NT2/D1 (cell line): Measurements from ENCODE around the gene SELENOI.

ENCODE experiments used
- YY1 ChIP-seq: IDR thresholded peaks from 2 replicates; pipeline ENCODE4 v1.6.1; 2011; ENCODE audit not compliant: insufficient read length, insufficient read depth
- ZNF274 ChIP-seq: IDR thresholded peaks from 2 replicates; pipeline ENCODE4 v1.6.1; 2011; ENCODE audit warnings: mild to moderate bottlenecking, low read depth, low read length

DNA sequence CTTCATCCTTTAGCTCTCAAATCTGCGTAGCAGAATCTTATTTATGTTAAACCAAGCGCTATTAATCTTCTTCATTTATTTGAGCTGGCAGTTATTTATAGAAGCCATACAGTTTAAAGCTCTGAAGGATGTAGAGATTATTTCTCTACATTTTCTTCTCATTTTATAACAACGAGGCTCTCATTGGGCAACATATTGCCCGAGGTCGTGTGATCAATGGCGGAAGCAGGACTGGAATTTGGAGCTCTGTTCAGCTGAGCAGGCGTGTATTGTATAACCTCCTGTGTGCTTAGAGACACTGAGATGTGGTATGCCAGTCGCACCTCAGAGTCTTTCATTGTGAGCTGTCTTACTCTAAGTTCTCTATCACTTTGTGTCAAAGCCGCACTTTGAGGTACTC lies 38.2 kb downstream of the SELENOI start:
- TF ChIP-seq ZNF274 (no peak), YY1 (no peak)
